HuH-7.5 (cell line): ENCODE measurements around the gene PLIN4.
"Not testable (repeated sequence)": the region's sequence is repeated elsewhere in the genome, so short reads cannot be mapped to it uniquely, and the experiment has no call there.

Experiments used
- DNase-seq: peaks from one replicate; pipeline ENCODE4 v3.0.0; 2011; ENCODE audit warnings: low spot score

The PLIN4 gene

DNA sequence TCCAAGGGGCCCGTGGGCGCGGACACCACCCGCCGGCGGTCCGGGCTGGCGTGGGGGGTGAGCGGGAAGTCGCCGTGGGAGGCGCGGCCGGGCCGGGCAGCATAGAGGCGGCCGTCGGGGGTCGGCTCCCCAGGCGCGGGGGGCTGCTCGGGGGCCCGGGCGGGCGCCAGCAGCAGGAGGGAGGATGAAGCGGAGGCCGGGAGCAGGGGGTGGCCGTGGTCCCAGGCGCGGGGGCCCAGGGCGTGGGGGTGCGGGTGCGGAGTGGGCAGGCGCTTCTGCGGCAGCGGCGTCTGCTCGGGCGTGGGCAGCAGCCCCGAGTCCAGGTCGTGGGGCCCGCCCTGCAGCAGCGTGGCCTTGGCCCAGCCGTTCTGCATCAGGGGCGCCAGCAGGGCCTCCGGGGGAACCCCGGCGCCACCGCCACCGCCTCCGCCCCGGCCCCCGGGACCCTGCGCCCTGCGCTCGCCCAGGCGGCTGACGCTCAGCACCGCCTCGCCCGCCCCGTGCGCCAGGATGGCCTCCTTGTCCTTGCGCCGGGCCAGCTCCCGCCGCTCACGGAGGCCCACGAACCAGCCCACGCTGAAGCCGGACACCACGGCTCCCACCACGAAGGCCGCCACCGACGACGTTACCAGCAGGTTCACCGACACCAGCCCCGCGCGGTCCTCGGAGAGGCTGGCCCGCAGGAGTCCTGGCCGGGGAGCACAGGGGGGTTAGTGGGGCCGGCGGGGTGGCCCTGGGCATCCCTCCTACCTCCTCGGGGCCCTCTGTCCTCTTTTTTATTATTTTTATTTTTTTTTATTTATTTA, 25.8 kb upstream of the PLIN4 start:
- DNase-seq: no peak

DNA sequence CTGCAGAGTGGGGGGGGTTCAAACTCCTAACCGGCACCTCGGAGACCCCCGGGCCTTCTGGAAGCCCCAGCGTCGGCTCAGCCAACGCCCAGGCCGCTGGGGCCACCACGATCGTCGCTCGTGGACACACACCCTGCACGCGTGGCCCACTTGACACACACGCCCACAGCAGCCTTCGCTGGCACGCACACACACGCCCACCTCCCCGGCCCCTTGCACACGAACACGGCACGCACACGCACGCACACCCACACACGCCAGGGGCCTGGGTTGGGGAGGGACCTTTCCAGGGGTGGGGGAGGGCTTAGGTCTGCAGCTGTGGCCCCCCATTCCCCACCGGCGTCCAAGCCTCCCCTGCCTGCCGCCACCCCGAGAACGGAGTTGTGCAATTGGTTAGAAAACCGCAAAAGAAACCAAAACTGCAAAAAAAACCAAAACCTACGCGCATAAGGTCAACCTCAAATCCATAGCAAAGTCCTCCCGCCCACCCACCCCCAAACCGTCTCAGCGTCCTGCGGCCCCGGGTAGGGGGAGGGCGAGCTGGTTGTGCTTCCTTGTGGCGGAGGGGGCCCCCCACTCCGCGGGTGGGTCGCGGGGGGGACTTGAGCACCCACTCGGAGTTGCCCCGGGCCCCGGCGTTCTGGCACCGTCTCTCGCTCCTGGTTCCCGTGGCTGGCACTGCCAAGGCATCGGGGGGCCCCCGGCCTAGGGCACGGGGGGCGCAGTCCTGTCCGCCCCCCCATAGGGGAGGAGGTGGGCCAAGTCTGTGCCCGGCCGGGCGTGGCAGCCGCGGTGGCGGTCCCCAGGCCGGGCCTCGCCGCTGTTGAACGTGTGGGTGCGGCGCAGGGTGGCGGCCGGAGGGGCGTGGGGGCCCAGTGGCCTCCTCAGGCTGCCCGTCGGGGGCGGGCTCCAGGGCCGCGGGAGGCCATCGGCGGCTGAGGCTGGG, 24.9 kb upstream of the PLIN4 start:
- no peak for DNase-seq

DNA sequence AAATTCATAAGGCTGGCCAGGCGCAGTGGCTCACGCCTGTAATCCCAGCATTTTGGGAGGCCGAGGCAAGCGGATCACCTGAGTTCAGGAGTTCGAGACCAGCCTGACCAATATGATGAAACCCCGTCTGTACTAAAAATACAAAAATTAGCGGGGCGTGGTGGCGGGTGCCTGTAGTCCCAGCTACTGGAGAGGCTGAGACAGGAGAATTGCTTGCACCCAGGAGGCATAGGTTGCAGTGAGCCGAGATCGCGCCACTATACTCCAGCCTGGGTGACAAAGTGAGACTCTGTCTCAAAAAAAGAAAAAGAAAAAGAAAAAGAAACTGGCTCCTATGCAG, 23.5 kb upstream of the PLIN4 start:
- DNase-seq: not testable (repeated sequence)

DNA sequence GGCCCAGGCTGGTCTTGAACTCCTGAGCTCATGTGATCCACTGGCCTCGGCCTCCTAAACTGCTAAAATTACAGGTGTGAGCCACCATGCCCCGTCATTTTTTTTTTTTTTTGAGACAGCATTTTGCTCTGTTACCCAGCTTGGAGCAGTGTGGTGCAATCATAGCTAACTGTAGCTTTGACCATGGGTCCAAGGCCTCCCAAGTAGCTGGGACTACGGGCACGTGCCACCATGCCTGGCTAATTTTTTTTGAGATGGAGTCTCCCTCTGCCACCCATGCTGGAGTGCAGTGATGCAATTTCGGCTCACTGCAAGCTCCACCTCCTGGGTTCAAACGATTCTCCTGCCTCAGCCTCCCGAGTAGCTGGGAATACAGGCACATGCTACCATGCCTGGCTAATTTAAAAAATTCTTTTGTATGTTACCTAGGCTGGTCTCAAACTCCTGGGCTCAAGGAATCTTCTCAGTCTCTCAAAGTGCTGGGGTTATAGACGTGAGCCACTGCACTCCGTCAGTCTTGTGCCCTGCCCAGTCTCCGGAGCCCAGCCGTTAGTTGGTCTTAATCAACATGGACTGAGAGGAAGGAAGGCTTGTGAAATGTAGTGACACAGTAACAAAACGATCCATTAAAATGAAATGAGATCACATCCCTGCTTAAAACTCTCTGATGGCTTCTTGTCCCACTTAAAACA, 23.0 kb upstream of the PLIN4 start:
- DNase-seq: no peak

DNA sequence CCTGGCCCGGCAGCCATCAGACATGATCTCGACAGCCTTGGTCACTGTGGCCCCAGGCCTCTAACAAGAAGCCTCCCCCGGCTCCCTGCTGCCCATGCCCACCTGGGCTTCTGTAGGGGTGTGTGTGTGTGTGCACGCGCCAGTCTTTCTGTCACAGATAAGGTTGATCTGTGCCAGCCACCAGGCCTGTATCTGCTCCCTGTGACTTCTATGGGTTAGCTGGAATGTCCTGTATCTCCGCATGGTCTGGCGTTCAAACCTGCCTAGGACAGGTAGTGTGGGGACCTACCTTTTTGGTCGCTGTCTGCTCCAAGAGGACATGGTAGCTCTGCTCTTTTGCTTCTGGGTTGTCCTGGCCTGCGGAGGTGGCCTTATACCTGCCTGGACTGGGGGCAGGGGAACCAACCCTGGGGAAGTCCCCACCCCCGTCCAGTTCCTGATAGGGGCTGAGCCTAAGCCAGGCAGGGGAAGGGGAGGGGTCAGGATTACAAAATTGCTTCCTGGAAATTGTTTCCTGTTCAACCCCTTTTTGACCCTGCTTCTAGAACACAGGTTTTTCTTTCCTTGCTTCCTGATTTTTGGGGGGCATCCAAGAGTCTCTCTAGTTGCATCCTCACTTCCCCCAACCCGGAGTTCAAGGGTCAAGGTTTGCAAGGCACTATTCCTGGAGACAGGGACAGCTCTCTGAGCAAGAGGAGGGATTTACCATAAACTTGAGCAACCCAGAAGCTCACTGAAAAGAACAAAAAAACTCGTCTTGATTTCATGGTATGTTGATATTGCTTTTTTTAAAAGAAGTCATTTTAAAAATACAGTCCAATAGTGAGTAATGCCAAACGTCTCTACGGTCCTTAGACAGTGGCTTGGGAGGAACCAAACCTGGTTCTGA, 21.7 kb upstream of the PLIN4 start, which contains the start of gene LRG1:
Gene LRG1 (minus strand): TSS at position 344 of the 889 bp plus-strand sequence. CDS start 23 bp downstream, at position 321.
- peak; percentile 92 for DNase-seq

DNA sequence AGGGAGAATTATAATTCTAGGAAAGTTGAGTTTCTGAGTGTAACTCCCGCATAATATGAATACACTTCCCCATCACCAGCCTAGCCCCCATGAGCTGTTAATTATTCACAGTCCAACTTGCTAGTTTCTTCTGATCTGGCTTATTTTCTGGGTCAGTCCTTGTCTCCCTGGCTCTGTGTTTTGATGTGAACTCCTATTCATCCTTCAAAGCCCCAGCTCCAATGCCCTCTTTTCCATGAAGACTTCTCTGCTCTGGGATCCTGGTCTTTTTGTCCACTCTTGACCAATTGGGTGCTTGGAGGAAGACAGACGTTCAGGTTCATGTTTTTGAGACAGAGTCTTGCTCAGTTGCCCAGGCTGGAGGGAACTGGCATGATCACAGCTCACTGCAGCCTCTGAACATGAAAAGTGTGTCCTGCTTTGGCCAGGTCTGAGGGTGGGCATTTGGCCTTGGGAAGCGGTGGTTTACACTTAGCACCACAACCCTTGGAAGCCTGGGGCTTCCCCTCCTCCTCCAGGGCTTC, 20.9 kb upstream of the PLIN4 start:
- DNase-seq: no peak

DNA sequence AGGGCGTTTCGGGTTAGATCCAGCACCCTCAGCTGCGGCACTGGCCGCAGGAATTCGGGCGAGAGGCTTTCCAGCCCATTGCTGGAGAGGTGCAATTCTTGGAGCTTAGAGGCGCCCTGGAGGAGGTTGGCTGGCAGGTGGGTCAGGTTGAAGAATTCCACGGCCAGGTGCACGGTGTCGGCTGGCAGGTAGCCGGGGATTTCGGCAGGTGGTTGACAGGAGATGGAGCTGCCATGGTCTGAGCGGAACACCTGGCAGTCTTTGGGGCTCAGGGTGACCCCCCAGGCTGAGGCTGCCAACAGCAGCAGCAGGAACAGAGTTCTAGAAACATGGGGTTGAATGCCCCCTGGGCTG, 20.3 kb upstream of the PLIN4 start:
- DNase-seq: no peak

DNA sequence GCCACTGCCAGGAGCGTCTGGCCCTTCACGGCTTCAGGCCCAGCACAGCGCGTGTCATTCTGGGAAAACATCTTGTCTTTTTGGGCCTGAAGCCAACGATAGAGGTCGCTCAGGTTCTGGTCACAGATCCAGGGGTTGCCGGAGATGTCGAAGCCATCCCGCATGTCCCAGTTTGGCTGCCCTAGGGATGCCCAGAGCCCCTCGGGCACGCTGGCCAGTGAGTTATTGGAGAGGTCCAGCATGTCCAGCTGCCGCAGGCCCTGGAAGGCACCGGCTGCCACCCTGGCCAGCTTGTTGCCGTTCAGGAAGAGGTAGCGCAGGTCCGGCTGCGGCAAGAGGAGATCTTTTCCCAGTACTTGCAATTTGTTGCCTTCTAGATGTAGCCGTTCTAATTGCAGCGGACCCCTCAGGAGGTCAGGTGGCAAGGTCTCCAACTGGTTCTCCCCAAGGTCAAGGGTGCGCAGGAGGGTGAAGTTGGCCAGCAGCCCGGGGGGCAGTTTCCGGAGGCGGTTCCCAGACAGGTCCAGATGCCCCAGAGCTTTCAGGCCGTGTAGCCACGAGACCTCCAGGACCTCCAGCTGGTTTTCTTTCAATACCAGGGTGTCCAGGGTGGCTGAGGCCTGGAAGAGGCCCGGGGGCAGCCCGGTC, 19.8 kb upstream of the PLIN4 start:
- DNase-seq: no peak

DNA sequence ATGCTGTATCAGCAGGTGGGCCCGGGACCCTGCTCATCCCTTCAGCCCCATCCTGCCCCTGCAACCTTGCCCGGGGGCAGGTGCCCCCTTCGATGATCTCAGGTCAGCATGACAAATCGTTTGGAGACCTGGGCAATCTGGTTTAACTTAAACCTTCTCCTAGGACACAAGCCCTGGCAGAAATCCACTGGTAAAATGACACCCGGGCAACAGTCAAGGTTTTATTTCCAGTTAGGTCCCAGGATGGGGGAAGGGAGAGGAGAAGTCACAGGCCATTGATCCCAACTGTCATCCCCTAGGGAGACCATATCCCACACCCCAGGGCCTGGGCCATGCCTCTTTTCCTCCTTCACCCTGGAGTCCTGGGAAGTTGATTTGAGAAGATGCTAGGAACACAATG, 18.5 kb upstream of the PLIN4 start:
- no peak for DNase-seq

DNA sequence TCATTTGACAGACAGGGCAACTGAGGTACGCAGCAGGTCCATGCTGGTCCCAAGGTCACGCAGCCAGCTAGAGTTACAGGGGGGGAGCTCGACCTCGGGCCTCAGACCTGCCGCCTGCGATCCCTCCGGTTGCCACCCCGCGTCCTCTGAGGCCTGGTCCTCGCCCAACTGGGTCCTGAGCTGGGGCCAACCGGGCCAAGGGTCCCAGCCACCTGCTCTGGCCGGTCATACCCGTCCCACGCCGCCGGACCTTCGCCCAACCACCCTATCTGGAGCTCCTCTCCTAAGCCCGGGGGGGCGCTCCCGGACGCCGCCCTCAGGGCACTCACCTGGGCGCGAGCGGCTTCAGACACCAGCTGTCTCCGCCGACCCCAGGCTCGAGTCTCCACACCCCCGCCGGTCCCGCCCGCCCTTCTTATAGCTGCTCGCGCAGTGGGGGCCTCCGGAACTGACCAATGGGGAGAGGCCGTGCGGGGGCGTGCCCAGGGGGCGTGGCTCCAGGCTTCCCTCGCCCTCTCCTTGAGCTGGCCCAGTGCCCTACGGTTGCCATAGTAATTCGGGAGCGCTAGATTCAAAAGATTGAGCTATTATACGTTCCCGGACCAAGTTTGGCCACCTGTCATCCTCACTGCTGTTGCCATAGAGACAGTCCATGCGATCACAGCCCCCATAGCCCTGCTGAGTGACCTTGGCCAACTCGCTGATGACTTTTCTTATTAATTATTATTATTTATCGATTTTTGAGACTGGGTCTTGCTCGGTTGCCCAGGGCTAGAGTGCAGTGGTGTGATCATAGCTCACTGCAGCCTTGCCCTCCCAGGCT, 16.8 kb upstream of the PLIN4 start, which contains the start of gene PLIN5:
Gene PLIN5 (minus strand): TSS at position 389 of the 823 bp plus-strand sequence. CDS start 1,150 bp downstream, outside the sequence.
- DNase-seq: peak; percentile 97

DNA sequence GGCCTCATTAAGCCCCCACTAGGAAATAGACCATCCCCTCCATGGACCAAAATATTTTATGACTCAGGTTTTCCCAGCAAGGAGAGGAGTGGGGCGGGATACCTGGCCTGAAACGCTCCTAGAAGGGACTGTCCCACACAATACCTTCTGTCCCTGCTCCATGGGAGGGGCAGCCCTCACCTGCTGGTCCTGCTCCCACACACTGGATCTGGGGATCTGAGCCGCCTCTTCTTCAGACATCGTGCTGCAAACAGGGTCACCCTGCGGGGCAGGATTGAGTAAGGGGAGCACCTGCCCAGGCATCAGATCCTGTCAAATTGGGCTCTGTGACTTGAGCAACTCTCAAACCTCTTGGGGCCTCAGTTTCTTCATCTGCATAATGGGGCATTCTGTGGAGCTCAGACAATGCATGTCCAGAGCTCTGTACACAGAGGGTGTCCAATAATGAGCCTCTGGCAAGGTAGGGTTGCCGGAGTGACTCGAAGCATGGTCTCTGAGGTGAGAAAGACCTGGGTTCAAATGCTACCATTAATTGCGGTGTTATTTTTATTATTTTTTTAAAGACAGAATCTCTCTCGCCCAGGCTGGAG, 15.6 kb upstream of the PLIN4 start:
- no peak for DNase-seq

DNA sequence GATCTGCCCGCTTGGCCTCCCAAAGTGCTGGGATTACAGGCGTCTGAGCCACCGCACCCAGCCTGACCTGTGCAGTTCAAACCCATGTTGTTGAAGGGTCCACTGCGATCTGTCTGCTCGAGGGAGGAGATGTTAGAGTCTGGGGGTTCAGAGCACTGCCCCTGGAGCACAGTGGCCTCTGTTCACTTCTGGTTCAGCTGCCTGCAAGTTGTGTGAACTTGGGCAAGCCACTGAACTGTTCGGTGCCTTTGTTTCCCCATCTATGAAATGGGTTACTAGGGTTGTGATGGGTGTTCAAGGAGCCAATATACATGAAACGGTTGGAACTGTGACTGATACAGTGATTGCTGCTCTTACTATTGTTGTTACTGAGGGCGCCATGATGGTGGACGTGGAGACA, 15.0 kb upstream of the PLIN4 start:
- DNase-seq: no peak

DNA sequence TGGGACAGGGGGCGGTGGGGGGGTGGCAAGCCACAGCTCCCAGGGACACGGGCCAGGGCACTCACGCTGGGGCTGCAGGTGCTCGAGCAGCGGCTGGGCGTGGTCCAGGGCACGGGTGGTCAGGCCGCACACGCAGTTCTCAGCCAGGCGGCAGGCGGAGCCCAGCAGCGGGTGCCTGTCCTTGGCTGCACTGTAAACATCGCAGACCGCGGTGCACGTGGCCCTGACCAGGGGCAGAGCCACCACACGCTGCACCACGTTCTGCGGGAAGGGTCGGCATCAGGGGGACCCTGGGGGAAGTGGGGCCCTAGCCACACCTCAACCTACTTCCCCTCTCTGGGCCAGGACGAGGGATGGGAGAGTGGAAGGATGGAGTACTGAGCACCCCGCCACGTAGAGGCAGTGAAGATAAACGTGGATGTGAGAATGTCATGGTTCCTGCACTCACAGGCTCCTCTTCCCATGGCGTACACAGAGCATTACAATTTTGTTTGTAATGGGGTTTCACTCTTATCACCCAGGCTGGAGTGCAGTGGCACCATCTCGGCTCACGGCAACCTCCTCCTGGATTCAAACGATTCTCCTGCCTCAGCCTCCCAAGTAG, 13.4 kb upstream of the PLIN4 start:
- no peak for DNase-seq

DNA sequence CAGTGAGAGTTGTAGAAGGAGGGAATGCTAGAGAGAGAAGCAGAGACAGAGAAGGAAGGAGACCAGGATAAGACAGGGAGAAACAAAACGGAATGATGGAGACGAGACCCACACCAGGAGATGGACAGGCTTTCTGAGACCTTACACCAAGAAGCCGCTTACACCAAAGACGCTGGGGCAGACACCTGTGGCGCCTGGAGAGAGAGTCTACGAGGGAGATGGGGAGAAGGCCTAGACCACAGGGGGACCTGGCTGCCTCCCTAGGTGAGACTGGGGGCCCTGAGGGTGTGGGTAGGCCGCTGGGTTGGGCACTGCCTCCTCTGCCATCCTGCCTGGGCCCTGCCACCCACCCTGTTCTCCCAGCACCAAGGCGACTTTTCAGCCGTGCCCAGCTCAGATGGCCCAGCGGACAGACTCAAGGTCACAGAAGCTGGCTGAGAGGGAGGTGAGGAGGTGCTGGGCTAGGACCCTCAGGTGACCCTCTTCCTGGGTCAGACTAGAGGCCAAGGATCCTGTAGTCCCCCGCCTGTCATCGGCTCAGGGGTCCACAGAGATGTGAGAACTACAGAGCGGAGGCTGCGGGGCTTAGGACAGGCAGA, 11.7 kb upstream of the PLIN4 start:
- no peak for DNase-seq

DNA sequence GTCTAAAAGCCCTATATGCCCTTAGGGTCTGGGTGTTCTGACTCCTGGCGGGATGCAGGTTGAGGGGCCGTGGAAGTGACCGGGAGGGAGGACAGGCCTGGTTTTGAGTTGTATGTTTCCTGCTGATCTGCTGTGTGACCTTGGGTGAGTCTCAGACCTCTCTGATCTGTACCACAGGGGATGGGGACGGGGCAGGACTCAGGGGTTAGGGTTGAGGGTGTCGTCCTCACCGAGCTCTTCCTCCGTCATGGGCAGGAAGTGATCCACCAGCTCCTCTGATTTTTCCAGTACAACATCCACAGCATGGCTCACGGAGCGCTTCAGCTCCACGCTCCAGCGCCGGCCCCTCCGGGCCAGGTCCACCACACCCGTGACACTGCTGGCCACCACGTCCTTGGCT, 10.6 kb upstream of the PLIN4 start:
- DNase-seq: no peak

DNA sequence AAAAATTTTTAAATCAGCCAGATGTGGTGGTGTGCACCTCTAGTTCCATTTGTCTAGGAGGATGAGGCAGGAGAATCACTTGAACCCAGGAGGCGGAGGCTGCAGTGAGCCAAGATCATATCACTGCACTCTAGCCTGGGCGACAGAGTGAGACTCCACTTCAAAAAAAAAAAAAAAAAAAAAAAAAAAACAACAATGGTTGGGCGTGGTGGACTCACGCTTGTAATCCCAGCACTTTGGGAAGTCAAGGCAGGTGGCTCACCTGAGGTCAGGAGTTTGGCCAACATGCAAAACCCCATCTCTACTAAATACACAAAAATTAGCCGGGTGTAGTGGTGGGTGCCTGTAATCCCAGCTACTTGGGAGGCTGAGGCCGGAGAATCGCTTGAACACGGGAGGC, 9.1 kb upstream of the PLIN4 start:
- not testable (repeated sequence) for DNase-seq

DNA sequence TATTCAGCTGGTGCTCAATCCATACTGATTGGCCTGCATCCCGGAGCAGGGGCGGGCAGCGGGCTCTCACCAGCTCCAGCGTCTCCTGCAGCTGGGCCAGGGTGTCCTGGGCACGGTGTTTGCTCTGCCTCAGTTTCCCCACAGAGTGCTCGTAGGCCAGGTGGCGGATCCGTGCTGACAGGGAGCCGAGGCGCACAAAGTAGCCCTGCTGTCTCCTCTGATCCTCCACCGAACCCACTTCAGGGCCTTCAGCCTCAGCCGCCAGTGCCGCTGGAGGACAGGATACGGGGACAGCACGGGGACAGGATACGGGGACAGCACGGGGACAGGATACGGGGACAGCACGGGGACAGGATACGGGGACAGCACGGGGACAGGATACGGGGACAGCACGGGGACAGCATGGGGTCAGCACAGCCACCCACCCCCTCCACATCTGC, 7.3 kb upstream of the PLIN4 start:
- no peak for DNase-seq

DNA sequence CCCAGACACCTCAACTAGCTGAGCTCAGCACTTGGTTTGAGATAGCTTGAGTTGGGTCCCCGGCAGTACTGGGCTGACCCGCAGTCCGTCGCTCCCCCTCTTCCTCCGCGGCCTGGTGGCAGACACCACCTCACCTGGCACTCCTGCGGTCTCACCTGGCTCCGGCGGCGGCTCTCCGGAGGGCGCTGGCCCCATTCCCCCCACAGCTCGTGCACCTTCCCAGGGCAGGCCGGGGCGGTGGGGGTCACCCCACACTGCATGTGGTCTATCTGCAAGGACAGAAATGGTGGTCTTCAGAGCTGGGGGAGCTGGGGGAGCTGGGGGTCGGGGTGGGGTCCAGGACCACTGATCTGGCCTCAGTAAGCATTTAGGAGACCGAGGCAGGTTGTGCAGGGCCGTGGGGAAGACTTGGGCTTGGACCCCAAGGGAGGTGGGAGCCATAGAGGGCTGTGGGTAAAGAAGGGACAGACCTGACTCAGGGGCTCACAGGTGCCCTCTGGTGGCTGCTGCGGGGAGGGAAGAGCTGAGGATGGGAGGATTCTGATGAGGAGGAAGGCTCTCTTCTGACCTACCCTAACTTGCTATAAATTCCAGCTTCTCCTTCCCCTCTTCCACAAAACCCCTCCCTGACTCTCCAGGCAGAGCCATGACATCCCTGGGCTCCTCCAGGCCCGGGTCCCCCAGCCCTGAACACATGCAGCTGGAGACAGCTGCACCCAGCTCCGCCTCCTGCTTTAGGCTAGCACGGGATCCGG, 6.7 kb upstream of the PLIN4 start:
- peak; percentile 94 for DNase-seq
